GM15510 (cell line): ENCODE data around the gene ZNF503.

Source experiments
- POLR2A ChIP-seq: IDR thresholded peaks from 3 replicates; pipeline ENCODE4 v1.6.1; 2011; ENCODE audit warnings: borderline replicate concordance; ENCODE audit not compliant: insufficient read length; ENCODE audit errors: extremely low read depth

ZNF503 gene

DNA sequence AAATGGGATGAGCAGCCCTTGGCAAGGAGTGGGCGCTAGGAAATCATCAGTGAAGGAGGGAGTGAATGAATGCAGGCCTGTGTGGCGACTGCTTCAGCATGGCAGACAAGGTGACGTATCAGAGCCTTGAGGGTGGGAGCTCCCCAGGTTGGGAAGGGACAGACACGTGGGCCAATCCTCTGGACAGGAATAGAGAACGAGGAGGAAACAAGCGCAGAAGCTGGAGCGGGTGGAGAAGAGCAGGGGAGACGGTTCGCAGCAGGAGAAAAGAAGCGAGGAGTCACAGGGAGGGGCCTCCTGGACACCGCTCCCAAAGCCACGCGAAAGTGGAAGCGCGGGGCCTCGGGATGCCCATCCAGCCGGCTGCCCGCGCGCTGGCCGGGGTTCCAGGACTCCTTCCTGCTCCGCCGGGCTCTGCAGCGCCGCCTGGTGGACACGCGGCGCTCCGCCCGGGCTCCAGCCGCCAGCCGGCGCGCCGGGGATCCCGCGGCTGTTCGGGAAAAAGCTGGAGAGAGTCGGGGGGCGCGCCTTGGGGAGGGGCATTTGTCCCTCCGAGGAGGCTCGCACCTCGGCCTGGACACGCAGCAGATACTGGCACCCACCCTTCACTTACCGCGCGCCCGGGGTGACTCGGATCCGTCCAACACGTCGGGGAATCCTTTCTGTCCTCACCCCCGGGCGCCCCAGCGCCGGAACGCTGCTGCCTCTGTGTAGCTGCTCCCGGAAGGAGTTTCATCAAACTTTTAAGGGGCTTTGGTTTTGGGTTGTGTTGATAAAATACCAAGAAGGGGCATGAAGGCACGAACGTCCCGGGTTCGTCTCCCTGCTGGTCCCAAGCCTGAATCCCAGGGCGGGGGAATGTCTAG, 6.3 kb downstream of the ZNF503 start:
- no peak for TF ChIP-seq POLR2A

DNA sequence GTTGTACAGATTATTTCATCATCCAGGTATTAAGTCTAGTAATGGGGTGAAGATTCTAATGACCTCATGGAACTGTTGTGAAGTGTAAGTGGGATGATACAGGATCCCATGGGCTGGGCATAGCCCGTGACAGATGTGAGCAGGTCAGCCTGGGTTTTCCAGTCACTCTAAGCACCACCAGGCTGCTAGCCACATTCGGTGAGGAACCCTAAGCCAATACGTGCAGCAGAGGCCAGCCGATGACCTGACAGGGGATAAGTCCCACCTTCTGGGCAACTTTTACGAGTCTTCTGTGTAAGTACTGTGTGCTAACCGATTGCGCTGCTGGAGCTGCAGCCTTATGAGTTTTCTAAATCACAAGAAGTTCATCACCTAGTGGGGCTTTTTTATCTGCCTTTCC, 7.3 kb downstream of the ZNF503 start:
- no peak for TF ChIP-seq POLR2A

DNA sequence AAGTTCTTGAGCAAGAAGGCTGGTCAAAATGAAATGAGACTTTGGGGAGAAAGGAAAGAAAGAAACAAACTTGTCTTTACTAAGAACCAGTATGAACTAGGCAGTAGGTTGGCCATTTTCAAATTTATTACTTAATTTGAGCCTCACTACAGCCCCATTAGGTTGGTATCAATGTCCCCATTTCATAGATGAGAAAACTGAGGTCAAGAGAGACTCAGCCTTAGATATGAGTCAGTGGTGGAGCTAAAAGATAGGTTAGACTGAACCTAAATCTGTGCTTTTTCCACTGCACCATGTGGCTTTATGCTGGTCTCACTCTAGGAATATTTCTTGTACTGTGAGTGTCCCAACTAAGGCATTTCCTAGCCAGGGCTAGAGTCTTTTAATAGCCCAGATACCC, 8.8 kb downstream of the ZNF503 start:
- no peak for TF ChIP-seq POLR2A

DNA sequence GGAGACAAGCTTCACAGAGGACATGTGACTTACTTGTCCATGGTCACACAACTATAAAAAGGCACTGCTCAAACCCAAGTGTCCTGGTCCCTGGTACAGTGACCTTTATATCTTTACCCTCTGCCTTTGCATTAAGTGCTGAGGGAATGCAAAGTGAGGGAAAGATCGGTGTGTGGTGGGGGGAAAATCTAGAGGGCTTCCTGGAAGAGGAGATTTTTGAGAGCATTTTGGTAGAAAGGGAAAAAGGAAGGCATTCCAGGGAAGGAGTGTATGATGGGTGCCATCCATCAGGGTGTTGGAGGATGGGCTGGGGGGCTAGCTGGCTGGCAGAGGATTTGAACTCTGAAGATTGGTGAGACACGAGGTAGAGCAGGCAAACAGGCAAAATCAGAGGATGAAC, 9.3 kb downstream of the ZNF503 start:
- TF ChIP-seq POLR2A, result no peak

DNA sequence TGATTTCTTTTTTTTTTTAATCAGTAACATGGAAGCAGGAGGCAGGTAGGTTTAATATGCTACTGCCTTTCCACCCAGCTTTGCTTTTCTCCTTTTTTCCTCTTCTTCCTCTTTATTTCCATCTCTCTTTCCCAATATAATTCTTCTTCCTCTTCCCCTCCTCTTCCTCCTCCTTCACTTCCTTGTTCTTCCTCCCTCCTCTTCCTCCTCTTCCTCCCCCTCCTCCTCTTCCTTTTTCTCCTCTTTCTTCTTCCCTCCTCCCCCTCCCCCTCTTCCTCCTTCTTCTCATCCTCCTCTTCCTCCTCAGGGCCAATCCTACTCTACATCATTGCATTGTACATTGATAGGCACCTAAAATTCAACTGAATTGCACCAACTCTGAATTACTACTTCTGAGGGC, 11.4 kb downstream of the ZNF503 start:
- no peak for TF ChIP-seq POLR2A

DNA sequence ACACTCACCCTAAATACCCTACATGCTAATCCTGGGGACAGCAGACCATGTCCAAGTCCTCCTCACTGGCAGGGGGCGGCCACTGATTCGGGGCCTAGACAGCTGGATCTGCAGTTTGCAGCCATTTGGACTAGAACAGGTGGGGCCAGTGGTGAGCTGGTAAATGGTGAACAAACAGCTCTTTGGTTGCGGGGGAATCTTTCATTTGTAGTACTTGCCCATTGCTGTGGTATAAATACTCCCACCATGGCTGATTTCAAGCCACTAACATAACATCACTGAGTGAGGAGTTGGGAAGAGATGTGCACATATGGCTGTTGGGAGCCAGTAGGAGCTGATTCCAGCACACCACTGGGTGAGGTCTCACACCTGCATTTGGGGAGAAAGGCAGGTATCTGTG, 13.5 kb downstream of the ZNF503 start:
- TF ChIP-seq POLR2A, result no peak

DNA sequence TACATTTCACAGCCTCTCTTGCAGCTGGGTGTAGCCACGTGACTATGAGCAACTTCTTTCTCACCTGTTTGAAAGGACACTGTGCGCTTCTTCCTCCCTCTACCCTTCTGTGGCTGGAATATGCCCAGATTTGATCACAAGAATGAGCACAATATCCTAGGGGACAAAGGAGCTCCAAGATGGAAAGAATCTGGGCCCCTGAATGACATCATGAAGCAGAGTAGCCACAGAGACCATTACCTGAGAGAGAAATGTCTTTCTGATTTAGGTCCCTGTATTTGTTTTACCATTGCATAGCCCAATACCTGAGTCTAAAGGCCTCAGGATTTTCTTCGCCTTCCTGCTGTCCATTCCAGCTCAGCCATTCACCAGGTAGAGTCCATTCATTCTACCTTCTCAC, 15.4 kb downstream of the ZNF503 start:
- no peak for TF ChIP-seq POLR2A

DNA sequence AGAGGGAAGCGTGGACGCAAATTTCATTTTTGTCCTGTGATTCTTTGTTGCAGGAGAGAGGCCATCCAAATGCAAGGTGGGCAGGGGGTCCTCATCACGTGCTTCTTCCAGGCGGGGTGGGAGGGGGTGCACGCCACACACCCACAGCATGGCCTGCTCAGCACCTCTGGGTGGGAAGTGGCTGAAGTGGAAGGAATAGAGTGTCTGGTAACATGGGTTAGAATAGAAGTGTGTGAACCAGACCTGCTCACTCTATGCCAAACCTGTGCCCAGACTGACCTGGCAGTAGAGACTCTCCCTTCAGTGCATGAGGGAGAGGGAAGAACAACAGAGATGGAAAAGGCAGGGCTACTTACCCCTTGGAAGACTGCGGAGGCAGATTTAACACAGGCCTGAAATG, 21.7 kb downstream of the ZNF503 start:
- TF ChIP-seq POLR2A, result no peak

DNA sequence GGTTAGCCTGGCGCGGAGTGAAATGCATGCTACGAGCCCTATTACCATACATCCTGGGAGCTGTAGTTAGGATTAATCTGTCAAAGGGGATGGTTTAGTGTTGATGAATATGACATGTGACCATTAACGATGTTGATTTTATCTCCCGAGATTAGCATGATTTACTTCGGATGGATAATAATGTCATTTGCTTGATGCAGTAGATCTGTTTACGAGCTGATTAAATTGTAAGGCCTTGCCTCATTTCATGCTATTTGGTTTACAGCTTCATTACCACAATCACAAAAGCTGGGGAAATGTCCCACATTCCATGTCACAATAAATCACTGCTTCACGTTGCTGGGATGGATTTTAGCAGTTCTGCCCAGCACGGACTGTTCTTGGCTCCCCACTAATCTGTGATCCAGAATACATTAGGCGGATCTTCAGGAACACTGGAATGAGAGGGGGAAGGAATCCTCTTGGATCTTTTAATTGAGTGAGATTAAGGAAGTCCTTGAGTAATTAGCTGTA, 22.3 kb downstream of the ZNF503 start:
- no peak for TF ChIP-seq POLR2A

DNA sequence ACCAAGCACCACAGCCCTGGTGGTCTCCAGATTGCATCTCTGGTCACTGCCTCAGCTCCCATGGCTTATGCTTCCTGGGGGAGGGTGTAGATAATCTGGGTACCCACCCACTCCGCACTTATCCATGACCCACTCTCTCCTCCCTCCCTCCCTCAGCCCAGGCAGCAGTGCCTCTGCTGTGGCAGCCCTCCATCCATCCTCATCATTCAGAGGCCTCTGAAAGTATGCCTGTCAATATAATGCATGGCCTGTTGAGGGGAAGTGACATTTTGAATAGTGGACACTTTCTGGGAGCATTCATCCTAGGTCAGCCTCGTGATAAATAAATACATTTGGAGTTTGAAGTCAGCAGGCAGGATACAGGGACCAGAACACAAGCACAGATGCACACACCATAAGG, 23.2 kb downstream of the ZNF503 start:
- TF ChIP-seq POLR2A, result no peak

DNA sequence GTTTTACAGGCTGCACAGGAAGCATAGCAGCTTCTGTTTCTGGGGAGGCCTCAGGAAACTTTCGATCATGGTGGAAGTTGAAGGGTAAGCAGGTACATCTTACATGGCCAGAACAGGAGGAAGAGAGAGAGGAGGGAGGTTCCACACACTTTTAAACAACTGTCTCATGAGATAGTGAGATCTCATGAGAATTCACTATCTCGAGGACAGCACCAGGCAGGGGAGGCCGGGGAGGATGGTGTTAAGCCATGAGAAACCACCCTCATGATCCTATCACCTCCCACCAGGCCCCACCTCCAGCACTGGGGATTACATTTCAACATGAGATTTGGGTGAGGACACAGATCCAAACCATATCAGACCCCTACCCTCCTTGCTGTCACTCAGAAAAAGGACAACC, 23.7 kb downstream of the ZNF503 start:
- no peak for TF ChIP-seq POLR2A

DNA sequence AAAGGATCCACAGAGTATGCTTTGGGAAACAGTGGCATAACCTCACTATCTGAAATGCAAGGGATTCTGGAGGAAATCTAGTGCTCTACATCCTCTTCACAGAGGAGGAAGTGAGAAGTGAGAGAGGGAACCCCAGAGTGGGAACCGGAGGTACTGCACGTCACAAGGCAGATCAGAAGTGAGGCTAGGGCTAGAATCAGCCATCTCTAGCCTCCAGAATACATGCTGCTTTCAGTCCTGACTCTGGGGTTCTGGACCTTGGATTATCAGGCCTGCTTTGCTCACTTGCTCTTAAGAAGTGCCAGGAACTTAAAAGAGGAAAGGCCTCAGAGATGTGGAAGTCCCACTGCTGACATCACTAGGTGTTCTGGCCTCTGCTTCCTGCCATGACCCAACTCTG, 25.7 kb downstream of the ZNF503 start:
- TF ChIP-seq POLR2A, result no peak

DNA sequence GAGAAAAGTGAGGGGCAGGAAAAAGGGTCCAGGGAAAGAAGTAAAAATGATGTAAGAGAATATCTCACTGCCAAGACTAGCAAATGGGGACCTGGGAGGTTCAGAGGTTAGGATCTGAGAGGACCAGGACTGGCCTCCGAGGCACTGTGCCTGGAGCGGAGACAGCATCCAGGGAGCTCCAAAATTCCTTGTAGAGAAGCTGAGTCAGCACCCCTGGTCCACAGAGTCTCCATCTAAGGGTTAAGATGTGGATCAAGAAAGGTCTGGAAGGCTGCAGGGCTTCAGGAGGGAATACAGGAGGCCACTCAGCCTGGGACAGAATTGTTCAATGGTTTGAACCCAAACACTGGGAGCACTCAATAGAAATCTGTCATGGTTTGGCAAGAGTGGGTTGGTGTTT, 30.6 kb downstream of the ZNF503 start:
- no peak for TF ChIP-seq POLR2A

DNA sequence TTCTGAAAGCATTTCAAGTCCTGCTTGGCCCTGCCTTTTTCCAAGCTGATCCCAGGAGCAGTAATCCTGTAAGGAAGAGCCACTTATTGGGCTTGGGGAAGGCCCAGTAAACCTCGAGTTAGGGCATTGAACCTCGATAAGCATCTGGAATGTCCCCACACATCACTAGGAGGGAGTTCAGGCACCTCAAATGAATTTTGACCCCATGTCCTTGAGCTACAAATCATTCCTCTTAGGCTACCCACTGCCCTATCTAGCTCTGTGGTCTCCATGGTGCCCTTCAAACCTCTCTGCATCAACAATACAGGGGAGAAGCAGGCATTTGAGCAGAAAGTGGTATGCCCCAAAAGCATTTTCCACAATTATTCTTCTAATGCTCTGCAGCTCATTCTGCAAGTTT, 33.7 kb downstream of the ZNF503 start:
- no peak for TF ChIP-seq POLR2A

DNA sequence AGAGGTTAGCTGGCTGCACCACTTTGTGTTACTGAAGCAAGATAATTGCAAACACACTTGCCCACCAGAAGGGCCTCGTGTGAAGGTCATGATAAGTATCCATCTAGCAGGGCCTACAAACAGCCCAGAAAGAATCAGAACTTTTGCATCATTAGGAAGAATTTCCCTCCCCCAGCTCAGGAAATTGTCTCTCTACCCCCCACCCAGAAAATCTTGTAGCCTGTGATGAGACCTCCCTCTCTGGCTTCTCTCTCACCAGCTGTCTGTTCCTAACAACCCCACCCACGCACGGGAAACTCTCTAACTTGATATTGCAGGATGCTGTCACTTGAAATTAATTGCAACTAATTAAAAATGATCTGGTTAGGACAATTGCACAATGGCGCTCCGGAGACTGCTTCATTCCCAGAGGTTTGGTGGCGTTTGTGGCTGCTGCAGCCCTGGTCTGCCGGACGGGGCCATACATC, 34.5 kb downstream of the ZNF503 start:
- no peak for TF ChIP-seq POLR2A

DNA sequence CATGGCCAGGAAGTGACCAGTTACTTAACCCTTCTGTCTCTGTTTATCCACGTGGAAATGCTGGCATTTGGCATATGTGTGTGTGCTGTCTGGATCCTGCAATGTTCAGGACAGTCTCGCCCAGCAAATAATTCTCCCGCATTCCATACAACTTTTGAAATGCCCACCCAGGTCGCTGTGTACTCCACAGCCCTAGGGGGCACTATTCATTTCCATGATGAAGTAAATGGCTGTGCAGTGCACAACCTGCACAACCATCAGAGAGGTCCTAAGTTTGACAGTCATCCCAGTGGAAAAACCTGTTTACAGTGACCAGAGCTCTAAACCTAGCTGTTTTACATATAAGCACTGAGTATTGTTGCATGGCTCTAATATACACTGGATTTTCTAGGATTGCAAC, 38.1 kb downstream of the ZNF503 start:
- no peak for TF ChIP-seq POLR2A
